ENCODE measurements around the gene KLHL34. TPM values are rescaled to one million over a fixed set of nuclear protein-coding genes. Genes with fewer than 3 reads are reported as not detected.

The KLHL34 gene
- total RNA-seq, 1 donor from 2014 or later: 0.23 TPM

GRCh38 chrX:21666252-21666651 lies 8.1 kb upstream of the KLHL34 start:
- intact Hi-C loops (cut with micrococcal nuclease): no loop called here
- no peak for DNase-seq (ENCODE audit: low spot score)
- no peaks in the 10 kb centered on the region for H3K4me1 Mint-ChIP-seq (ENCODE audit: low read depth)
- H3K36me3 Mint-ChIP-seq (ENCODE audit: low read depth): no peaks in the 10 kb centered on the region
- no peaks in the 10 kb centered on the region for H3K9me3 Mint-ChIP-seq
- no peak overlapping the region for H3K27ac Mint-ChIP-seq
- no peak overlapping the region for H3K4me3 Mint-ChIP-seq (ENCODE audit: low read depth)
- peaks cover 7% of the 10 kb centered on the region for H3K27me3 Mint-ChIP-seq (ENCODE audit: low read depth)

- no peak for DNase-seq (ENCODE audit: low spot score)
- Mint-ChIP-seq H3K4me1 (ENCODE audit: low read depth) (no peaks in the 10 kb centered on the region), H3K27ac (no peak overlapping the region), H3K36me3 (ENCODE audit: low read depth) (no peaks in the 10 kb centered on the region), H3K4me3 (ENCODE audit: low read depth) (no peak overlapping the region), H3K27me3 (ENCODE audit: low read depth) (peaks cover 14% of the 10 kb centered on the region), H3K9me3 (no peaks in the 10 kb centered on the region)
- intact Hi-C loops (cut with micrococcal nuclease): no loop called here
Observed at GRCh38 chrX:21662761-21663160, 4.6 kb upstream of the KLHL34 start.

GRCh38 chrX:21661316-21661715 lies 3.2 kb upstream of the KLHL34 start:
- H3K4me1 Mint-ChIP-seq (ENCODE audit: low read depth): no peaks in the 10 kb centered on the region
- peaks cover 14% of the 10 kb centered on the region for H3K27me3 Mint-ChIP-seq (ENCODE audit: low read depth)
- H3K27ac Mint-ChIP-seq: no peak overlapping the region
- no peaks in the 10 kb centered on the region for H3K9me3 Mint-ChIP-seq
- H3K36me3 Mint-ChIP-seq (ENCODE audit: low read depth): no peaks in the 10 kb centered on the region
- no peak overlapping the region for H3K4me3 Mint-ChIP-seq (ENCODE audit: low read depth)
- intact Hi-C loops (cut with micrococcal nuclease): no loop called here
- DNase-seq (ENCODE audit: low spot score): no peak

GRCh38 chrX:21660156-21660555 lies 2.0 kb upstream of the KLHL34 start:
- DNase-seq (ENCODE audit: low spot score): no peak
- H3K36me3 Mint-ChIP-seq (ENCODE audit: low read depth): no peaks in the 10 kb centered on the region
- no peaks in the 10 kb centered on the region for H3K9me3 Mint-ChIP-seq
- no peak overlapping the region for H3K4me3 Mint-ChIP-seq (ENCODE audit: low read depth)
- H3K27ac Mint-ChIP-seq: no peak overlapping the region
- H3K4me1 Mint-ChIP-seq (ENCODE audit: low read depth): no peaks in the 10 kb centered on the region
- H3K27me3 Mint-ChIP-seq (ENCODE audit: low read depth): peaks cover 13% of the 10 kb centered on the region
- intact Hi-C loops (cut with micrococcal nuclease): no loop called here

- H3K27ac Mint-ChIP-seq: no peak overlapping the region
- no peak for DNase-seq (ENCODE audit: low spot score)
- peak overlapping the region; percentile 54 for H3K4me3 Mint-ChIP-seq (ENCODE audit: low read depth)
- intact Hi-C loops (cut with micrococcal nuclease): no loop called here
- H3K9me3 Mint-ChIP-seq: no peaks in the 10 kb centered on the region
- no peaks in the 10 kb centered on the region for H3K36me3 Mint-ChIP-seq (ENCODE audit: low read depth)
- no peaks in the 10 kb centered on the region for H3K4me1 Mint-ChIP-seq (ENCODE audit: low read depth)
- H3K27me3 Mint-ChIP-seq (ENCODE audit: low read depth): peaks cover 13% of the 10 kb centered on the region
Observed at GRCh38 chrX:21659320-21659719, 1.2 kb upstream of the KLHL34 start.

GRCh38 chrX:21658746-21659145 lies 616 bp upstream of the KLHL34 start:
- no peaks in the 10 kb centered on the region for H3K9me3 Mint-ChIP-seq
- peak overlapping the region; percentile 54 for H3K4me3 Mint-ChIP-seq (ENCODE audit: low read depth)
- DNase-seq (ENCODE audit: low spot score): no peak
- no peaks in the 10 kb centered on the region for H3K36me3 Mint-ChIP-seq (ENCODE audit: low read depth)
- intact Hi-C loops (cut with micrococcal nuclease): no loop called here
- H3K4me1 Mint-ChIP-seq (ENCODE audit: low read depth): no peaks in the 10 kb centered on the region
- H3K27ac Mint-ChIP-seq: no peak overlapping the region
- peaks cover 13% of the 10 kb centered on the region for H3K27me3 Mint-ChIP-seq (ENCODE audit: low read depth)

- peak overlapping the region; percentile 17 for H3K4me3 Mint-ChIP-seq (ENCODE audit: low read depth)
- H3K36me3 Mint-ChIP-seq (ENCODE audit: low read depth): no peaks in the 10 kb centered on the region
- no peak for DNase-seq (ENCODE audit: low spot score)
- H3K9me3 Mint-ChIP-seq: no peaks in the 10 kb centered on the region
- peaks cover 13% of the 10 kb centered on the region for H3K27me3 Mint-ChIP-seq (ENCODE audit: low read depth)
- intact Hi-C loops (cut with micrococcal nuclease): no loop called here
- no peaks in the 10 kb centered on the region for H3K4me1 Mint-ChIP-seq (ENCODE audit: low read depth)
- H3K27ac Mint-ChIP-seq: no peak overlapping the region
Observed at GRCh38 chrX:21657318-21658151, 595 bp downstream of the KLHL34 start.

GRCh38 chrX:21656587-21657317 lies 1.4 kb downstream of the KLHL34 start:
- no peaks in the 10 kb centered on the region for H3K36me3 Mint-ChIP-seq (ENCODE audit: low read depth)
- peaks cover 8% of the 10 kb centered on the region for H3K27me3 Mint-ChIP-seq (ENCODE audit: low read depth)
- H3K9me3 Mint-ChIP-seq: no peaks in the 10 kb centered on the region
- no peak overlapping the region for H3K27ac Mint-ChIP-seq
- no peak overlapping the region for H3K4me3 Mint-ChIP-seq (ENCODE audit: low read depth)
- intact Hi-C loops (cut with micrococcal nuclease): no loop called here
- DNase-seq (ENCODE audit: low spot score): no peak
- H3K4me1 Mint-ChIP-seq (ENCODE audit: low read depth): no peaks in the 10 kb centered on the region

GRCh38 chrX:21655901-21656586 lies 2.1 kb downstream of the KLHL34 start:
- peaks cover 7% of the 10 kb centered on the region for H3K27me3 Mint-ChIP-seq (ENCODE audit: low read depth)
- no peak overlapping the region for H3K27ac Mint-ChIP-seq
- H3K36me3 Mint-ChIP-seq (ENCODE audit: low read depth): peaks cover 4% of the 10 kb centered on the region
- intact Hi-C loops (cut with micrococcal nuclease): no loop called here
- H3K4me1 Mint-ChIP-seq (ENCODE audit: low read depth): no peaks in the 10 kb centered on the region
- no peaks in the 10 kb centered on the region for H3K9me3 Mint-ChIP-seq
- no peak overlapping the region for H3K4me3 Mint-ChIP-seq (ENCODE audit: low read depth)
- DNase-seq (ENCODE audit: low spot score): no peak

- no peak for DNase-seq (ENCODE audit: low spot score)
- H3K4me1 Mint-ChIP-seq (ENCODE audit: low read depth): no peaks in the 10 kb centered on the region
- no peaks in the 10 kb centered on the region for H3K9me3 Mint-ChIP-seq
- peaks cover 8% of the 10 kb centered on the region for H3K36me3 Mint-ChIP-seq (ENCODE audit: low read depth)
- intact Hi-C loops (cut with micrococcal nuclease): no loop called here
- H3K4me3 Mint-ChIP-seq (ENCODE audit: low read depth): no peak overlapping the region
- no peaks in the 10 kb centered on the region for H3K27me3 Mint-ChIP-seq (ENCODE audit: low read depth)
- H3K27ac Mint-ChIP-seq: no peak overlapping the region
Observed at GRCh38 chrX:21645886-21646285, 12.2 kb downstream of the KLHL34 start.

- H3K27ac Mint-ChIP-seq: no peak overlapping the region
- no peak overlapping the region for H3K4me3 Mint-ChIP-seq (ENCODE audit: low read depth)
- peaks cover 8% of the 10 kb centered on the region for H3K36me3 Mint-ChIP-seq (ENCODE audit: low read depth)
Observed at GRCh38 chrX:21645431-21645830, 12.7 kb downstream of the KLHL34 start.

GRCh38 chrX:21639775-21640174 lies 18.4 kb downstream of the KLHL34 start:
- no peak for DNase-seq (ENCODE audit: low spot score)
- H3K9me3 Mint-ChIP-seq: no peaks in the 10 kb centered on the region
- H3K27me3 Mint-ChIP-seq (ENCODE audit: low read depth): no peaks in the 10 kb centered on the region
- H3K4me3 Mint-ChIP-seq (ENCODE audit: low read depth): no peak overlapping the region
- no peaks in the 10 kb centered on the region for H3K4me1 Mint-ChIP-seq (ENCODE audit: low read depth)
- H3K27ac Mint-ChIP-seq: no peak overlapping the region
- H3K36me3 Mint-ChIP-seq (ENCODE audit: low read depth): no peaks in the 10 kb centered on the region
- intact Hi-C loops (cut with micrococcal nuclease): no loop called here

More at GRCh38 chrX:21645431-21645830, 12.7 kb downstream of the KLHL34 start:
- intact Hi-C loops (cut with micrococcal nuclease): no loop called here
- no peak for DNase-seq (ENCODE audit: low spot score)
- no peaks in the 10 kb centered on the region for H3K27me3 Mint-ChIP-seq (ENCODE audit: low read depth)
- no peaks in the 10 kb centered on the region for H3K4me1 Mint-ChIP-seq (ENCODE audit: low read depth)
- H3K9me3 Mint-ChIP-seq: no peaks in the 10 kb centered on the region

GRCh38 chrX:21638311-21638710 lies 19.8 kb downstream of the KLHL34 start:
- no peaks in the 10 kb centered on the region for H3K36me3 Mint-ChIP-seq (ENCODE audit: low read depth)
- DNase-seq (ENCODE audit: low spot score): no peak
- no peaks in the 10 kb centered on the region for H3K4me1 Mint-ChIP-seq (ENCODE audit: low read depth)
- H3K4me3 Mint-ChIP-seq (ENCODE audit: low read depth): no peak overlapping the region
- intact Hi-C loops (cut with micrococcal nuclease): no loop called here
- no peak overlapping the region for H3K27ac Mint-ChIP-seq
- H3K9me3 Mint-ChIP-seq: no peaks in the 10 kb centered on the region
- no peaks in the 10 kb centered on the region for H3K27me3 Mint-ChIP-seq (ENCODE audit: low read depth)
